KMS-11 (cell line): ENCODE measurements around the gene ZNF197.

ENCODE experiments used
- H2AFZ ChIP-seq: fragments of 200-600 bp; sonication (generic); 2 replicates; pipeline ENCODE4 v1.6.1; 2016; ENCODE audit warnings: antibody characterized with exemption, mixed run types, low read depth
- H3K27ac ChIP-seq: fragments of 200-600 bp; sonication (generic); 2 replicates; pipeline ENCODE4 v1.6.1; 2016; ENCODE audit warnings: mild to moderate bottlenecking, mixed run types
- H3K27me3 ChIP-seq: fragments of 200-600 bp; sonication (generic); 2 replicates; pipeline ENCODE4 v1.6.1; 2017; ENCODE audit warnings: mild to moderate bottlenecking, low read depth, mixed run types, moderate library complexity; ENCODE audit not compliant: insufficient read depth
- H3K36me3 ChIP-seq: fragments of 200-600 bp; sonication (generic); 2 replicates; pipeline ENCODE4 v1.6.1; 2017; ENCODE audit warnings: mild to moderate bottlenecking, mixed run types; ENCODE audit not compliant: insufficient read depth
- H3K4me1 ChIP-seq: fragments of 200-600 bp; sonication (generic); 2 replicates; pipeline ENCODE4 v1.6.1; 2016; ENCODE audit warnings: mild to moderate bottlenecking, low read depth, mixed run types; ENCODE audit not compliant: poor library complexity, severe bottlenecking
- H3K4me2 ChIP-seq: fragments of 200-600 bp; sonication (generic); 2 replicates; pipeline ENCODE4 v1.7.0; 2016; ENCODE audit warnings: mild to moderate bottlenecking, mixed run types
- H3K4me3 ChIP-seq: fragments of 200-600 bp; sonication (generic); IDR thresholded peaks from 2 replicates; pipeline ENCODE4 v1.6.1; 2017; ENCODE audit warnings: low read depth, low read length, mixed read lengths; ENCODE audit not compliant: insufficient read depth
- H3K79me2 ChIP-seq: fragments of 200-600 bp; sonication (generic); 2 replicates; pipeline ENCODE4 v1.6.1; 2016; ENCODE audit warnings: low read depth, mixed run types; ENCODE audit not compliant: insufficient read depth
- H3K9ac ChIP-seq: fragments of 200-600 bp; sonication (generic); 2 replicates; pipeline ENCODE4 v1.6.1; 2016; ENCODE audit warnings: mild to moderate bottlenecking, mixed run types
- H4K20me1 ChIP-seq: fragments of 200-600 bp; sonication (generic); 2 replicates; pipeline ENCODE4 v1.6.1; 2016; ENCODE audit warnings: mild to moderate bottlenecking, mixed run types; ENCODE audit not compliant: insufficient read depth
- CTCF ChIP-seq: fragments of 200-600 bp; sonication (generic); conservative IDR thresholded peaks from 2 replicates; pipeline ENCODE4 v1.6.1; 2017; ENCODE audit warnings: low read depth, mild to moderate bottlenecking, antibody characterized with exemption, low read length, moderate library complexity, mixed read lengths

Gene ZNF197

GRCh38 chr3:44680921-44681455 is 56.2 kb downstream of the ZNF197 start:
- no peak for TF ChIP-seq CTCF

DNA sequence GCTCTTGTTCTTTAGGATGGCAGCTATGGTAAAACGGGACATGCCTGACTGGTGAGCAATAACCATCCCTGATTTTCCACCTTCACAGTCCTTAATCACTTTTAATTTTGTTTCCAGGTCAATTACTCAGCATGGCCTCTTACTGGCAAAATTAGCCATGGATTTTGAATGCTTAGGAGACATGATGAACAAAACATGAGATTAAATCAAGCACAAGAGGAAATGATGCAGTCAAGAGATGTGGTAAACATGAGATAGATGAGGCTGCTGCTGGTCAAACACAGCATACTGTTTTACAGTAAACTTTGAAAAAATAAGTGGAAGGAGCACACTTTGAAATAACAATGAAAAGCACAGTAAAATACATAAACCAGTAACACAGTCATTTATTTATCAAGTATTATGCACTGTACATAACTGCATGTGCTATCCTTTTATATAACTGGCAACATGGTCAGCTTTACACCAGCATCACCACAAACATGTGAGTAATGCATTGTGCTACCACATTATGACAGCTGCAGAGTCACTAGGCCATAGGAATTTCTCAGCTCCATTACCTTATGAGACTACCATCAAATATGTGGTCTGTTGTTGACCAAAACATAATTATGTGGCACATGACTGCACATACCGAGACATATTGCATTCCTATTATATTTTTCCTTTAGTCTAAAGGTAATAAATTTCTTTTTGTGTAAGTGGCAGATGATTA is 57.5 kb downstream of the ZNF197 start:
- Histone ChIP-seq H3K79me2 (no peaks in the 10 kb centered on the region), H4K20me1 (no peaks in the 10 kb centered on the region), H3K27me3 (no peaks in the 10 kb centered on the region), H3K27ac (no peak overlapping the region), H3K36me3 (no peaks in the 10 kb centered on the region), H3K4me1 (no peaks in the 10 kb centered on the region), H3K4me3 (no peak overlapping the region), H3K9ac (no peak overlapping the region), H2AFZ (no peak overlapping the region), H3K4me2 (no peak overlapping the region)
- TF ChIP-seq CTCF, result no peak

More at GRCh38 chr3:44680921-44681455, 56.2 kb downstream of the ZNF197 start:
- Histone ChIP-seq H3K27me3 (no peaks in the 10 kb centered on the region), H3K9ac (no peak overlapping the region), H4K20me1 (no peaks in the 10 kb centered on the region), H3K4me2 (no peak overlapping the region), H3K4me3 (no peak overlapping the region), H3K79me2 (no peaks in the 10 kb centered on the region), H3K4me1 (no peaks in the 10 kb centered on the region), H3K36me3 (no peaks in the 10 kb centered on the region), H2AFZ (no peak overlapping the region), H3K27ac (no peak overlapping the region)

GRCh38 chr3:44685128-44685800 is 60.4 kb downstream of the ZNF197 start:
- H3K4me3 ChIP-seq, result no peak overlapping the region
- no peaks in the 10 kb centered on the region for H3K79me2 ChIP-seq
- no peak overlapping the region for H3K9ac ChIP-seq
- no peaks in the 10 kb centered on the region for H3K36me3 ChIP-seq
- H3K27me3 ChIP-seq, result no peaks in the 10 kb centered on the region
- no peaks in the 10 kb centered on the region for H4K20me1 ChIP-seq
- TF ChIP-seq CTCF, result no peak
- no peak overlapping the region for H3K4me2 ChIP-seq
- no peaks in the 10 kb centered on the region for H3K4me1 ChIP-seq
- no peak overlapping the region for H2AFZ ChIP-seq
- no peak overlapping the region for H3K27ac ChIP-seq

GRCh38 chr3:44687898-44688297 is 63.1 kb downstream of the ZNF197 start:
- TF ChIP-seq CTCF, result no peak
- Histone ChIP-seq H3K79me2 (no peaks in the 10 kb centered on the region), H3K4me2 (no peak overlapping the region), H4K20me1 (no peaks in the 10 kb centered on the region), H3K36me3 (no peaks in the 10 kb centered on the region), H3K27ac (no peak overlapping the region), H3K27me3 (no peaks in the 10 kb centered on the region), H3K4me1 (no peaks in the 10 kb centered on the region), H2AFZ (no peak overlapping the region), H3K4me3 (no peak overlapping the region), H3K9ac (no peak overlapping the region)
